GM06990 (cell line): ENCODE measurements around the gene SEMA5B.

Experiments used
- DNase-seq: peaks from one replicate; pipeline ENCODE4 v3.0.0-alpha.2; 2011; ENCODE audit not compliant: insufficient read length; ENCODE audit errors: extremely low read depth
- H3K27me3 ChIP-seq: replicated peaks from 2 replicates; pipeline ENCODE4 v1.6.0; 2011; ENCODE audit warnings: low read length; ENCODE audit not compliant: control insufficient read depth, insufficient read depth
- H3K36me3 ChIP-seq: 2 replicates; pipeline ENCODE4 v1.5.1; 2011; ENCODE audit warnings: low read length; ENCODE audit not compliant: control insufficient read depth, insufficient read depth
- H3K4me3 ChIP-seq: replicated peaks from 2 replicates; pipeline ENCODE4 v1.5.1; 2011; ENCODE audit warnings: low read depth, mild to moderate bottlenecking, control low read depth, low read length
- TF ChIP-seq, protein P1 (sequence below): IDR thresholded peaks from 2 replicates; pipeline ENCODE4 v1.5.1; 2011; ENCODE audit warnings: low read length, control low read depth, mild to moderate bottlenecking, inconsistent platforms; ENCODE audit not compliant: insufficient read depth, poor library complexity, severe bottlenecking

SEMA5B gene

GRCh38 chr3:122996038-122996580 is 31.5 kb downstream of the SEMA5B start:
- Histone ChIP-seq H3K4me3 (no peak overlapping the region), H3K36me3 (no peaks in the 10 kb centered on the region), H3K27me3 (peaks cover under 1% of the 10 kb centered on the region)
- DNase-seq = no peak
- TF ChIP-seq, protein P1, sequence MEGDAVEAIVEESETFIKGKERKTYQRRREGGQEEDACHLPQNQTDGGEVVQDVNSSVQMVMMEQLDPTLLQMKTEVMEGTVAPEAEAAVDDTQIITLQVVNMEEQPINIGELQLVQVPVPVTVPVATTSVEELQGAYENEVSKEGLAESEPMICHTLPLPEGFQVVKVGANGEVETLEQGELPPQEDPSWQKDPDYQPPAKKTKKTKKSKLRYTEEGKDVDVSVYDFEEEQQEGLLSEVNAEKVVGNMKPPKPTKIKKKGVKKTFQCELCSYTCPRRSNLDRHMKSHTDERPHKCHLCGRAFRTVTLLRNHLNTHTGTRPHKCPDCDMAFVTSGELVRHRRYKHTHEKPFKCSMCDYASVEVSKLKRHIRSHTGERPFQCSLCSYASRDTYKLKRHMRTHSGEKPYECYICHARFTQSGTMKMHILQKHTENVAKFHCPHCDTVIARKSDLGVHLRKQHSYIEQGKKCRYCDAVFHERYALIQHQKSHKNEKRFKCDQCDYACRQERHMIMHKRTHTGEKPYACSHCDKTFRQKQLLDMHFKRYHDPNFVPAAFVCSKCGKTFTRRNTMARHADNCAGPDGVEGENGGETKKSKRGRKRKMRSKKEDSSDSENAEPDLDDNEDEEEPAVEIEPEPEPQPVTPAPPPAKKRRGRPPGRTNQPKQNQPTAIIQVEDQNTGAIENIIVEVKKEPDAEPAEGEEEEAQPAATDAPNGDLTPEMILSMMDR = no peak

- TF ChIP-seq, protein P1 = no peak
- no peak overlapping the region for H3K4me3 ChIP-seq
- H3K36me3 ChIP-seq = no peaks in the 10 kb centered on the region
- peaks cover 1% of the 10 kb centered on the region for H3K27me3 ChIP-seq
- no peak for DNase-seq
Observed at GRCh38 chr3:122994954-122995353, 32.6 kb downstream of the SEMA5B start.

DNA sequence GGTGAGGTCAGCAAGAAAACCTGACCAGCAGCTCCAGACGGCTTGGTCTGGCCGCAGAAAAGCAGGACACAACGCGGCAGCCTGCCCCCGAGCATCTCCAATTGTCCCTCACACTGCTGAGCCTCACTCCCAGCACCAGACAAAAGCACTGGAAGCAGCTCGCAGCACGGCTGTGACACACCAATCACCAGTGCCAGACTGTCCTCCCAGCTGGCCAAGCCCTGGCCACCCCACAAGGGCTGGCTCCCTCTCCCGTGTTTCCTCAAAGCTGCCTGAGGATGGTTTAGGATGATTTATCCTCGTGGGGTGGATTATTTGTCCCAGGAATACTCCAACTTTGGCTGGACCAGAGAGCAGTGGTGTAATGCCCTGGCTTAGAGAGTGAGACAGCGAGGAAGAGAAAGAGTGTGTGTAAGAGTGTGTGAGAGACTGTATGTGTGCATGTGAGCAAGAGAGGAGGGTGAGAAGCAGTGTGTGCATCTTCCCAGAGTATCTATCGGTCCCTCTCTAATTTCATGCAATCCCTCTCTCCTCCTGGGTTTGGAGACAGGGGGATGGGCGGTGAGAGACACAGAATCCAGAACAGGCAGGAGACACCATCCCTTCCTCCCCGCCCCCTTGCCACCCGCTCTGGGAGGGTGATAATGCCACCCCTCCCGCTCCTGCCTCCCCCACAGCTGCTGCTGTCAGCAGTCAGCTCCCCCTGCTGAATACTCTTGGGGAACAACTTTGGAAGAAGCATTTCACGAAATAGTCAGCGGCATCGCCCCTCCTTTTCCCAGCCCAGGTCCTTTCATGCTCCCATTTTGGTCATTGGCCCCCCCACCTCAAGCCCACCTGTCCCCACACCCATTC is 34.2 kb downstream of the SEMA5B start:
- DNase-seq = no peak
- TF ChIP-seq, protein P1 = no peak
- Histone ChIP-seq H3K4me3 (no peak overlapping the region), H3K27me3 (peaks cover 3% of the 10 kb centered on the region), H3K36me3 (no peaks in the 10 kb centered on the region)

DNA sequence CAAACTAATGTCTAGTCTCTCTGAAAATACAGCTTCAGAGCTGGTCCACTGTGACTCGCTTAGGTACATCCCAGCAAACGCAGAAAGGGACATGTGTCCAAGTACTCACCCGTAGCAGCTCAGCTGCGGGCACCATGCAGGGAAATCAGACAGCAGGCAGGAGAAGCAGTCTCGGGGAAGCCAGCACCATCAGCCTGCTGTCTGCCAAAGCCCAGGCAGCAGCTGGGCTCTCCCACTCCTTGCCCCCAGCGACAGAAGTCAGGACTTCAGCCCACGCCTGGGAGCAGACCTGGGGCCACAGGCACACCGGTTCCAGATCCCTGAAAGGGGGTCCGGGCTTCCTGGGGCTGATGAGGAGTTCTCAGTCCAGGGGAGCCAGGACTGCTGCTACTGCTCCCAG is 34.9 kb downstream of the SEMA5B start:
- DNase-seq = no peak
- Histone ChIP-seq H3K4me3 (no peak overlapping the region), H3K36me3 (no peaks in the 10 kb centered on the region), H3K27me3 (peaks cover 3% of the 10 kb centered on the region)
- TF ChIP-seq, protein P1 = no peak

GRCh38 chr3:122992133-122992532 is 35.4 kb downstream of the SEMA5B start:
- TF ChIP-seq, protein P1 = no peak
- H3K4me3 ChIP-seq = no peak overlapping the region
- no peaks in the 10 kb centered on the region for H3K36me3 ChIP-seq
- peaks cover 3% of the 10 kb centered on the region for H3K27me3 ChIP-seq
- DNase-seq = no peak
